ENCODE data around the gene HOXA9.

HOXA9 gene

GRCh38 chr7:27193335-27194001, 28.1 kb upstream of the HOXA9 start:
- H3K4me3 ChIP-seq (ENCODE audit: insufficient read depth, low read depth, low read length), result no peak overlapping the region
- 8 to 10% methylated on average over 29 of the region's 29 CpGs for WGBS, 2 experiments
- no peaks in the 10 kb centered on the region for H3K36me3 ChIP-seq (ENCODE audit: control insufficient read depth, insufficient read depth, low read length)
- H3K4me1 ChIP-seq (ENCODE audit: control insufficient read depth, insufficient read depth, low read length), result no peaks in the 10 kb centered on the region
- H3K27me3 ChIP-seq (ENCODE audit: control insufficient read depth, insufficient read depth, low read length, poor library complexity, severe bottlenecking), result peaks cover 100% of the 10 kb centered on the region
- no peak overlapping the region for H3K27ac ChIP-seq (ENCODE audit: insufficient read depth, low read depth, low read length, poor library complexity, severe bottlenecking)
- no peaks in the 10 kb centered on the region for H3K9me3 ChIP-seq (ENCODE audit: control insufficient read depth, low read length)

- Histone ChIP-seq H3K27ac (ENCODE audit: insufficient read depth, low read depth, low read length, poor library complexity, severe bottlenecking) (no peak overlapping the region), H3K4me3 (ENCODE audit: insufficient read depth, low read depth, low read length) (no peak overlapping the region), H3K36me3 (ENCODE audit: control insufficient read depth, insufficient read depth, low read length) (no peaks in the 10 kb centered on the region), H3K4me1 (ENCODE audit: control insufficient read depth, insufficient read depth, low read length) (no peaks in the 10 kb centered on the region), H3K9me3 (ENCODE audit: control insufficient read depth, low read length) (no peaks in the 10 kb centered on the region), H3K27me3 (ENCODE audit: control insufficient read depth, insufficient read depth, low read length, poor library complexity, severe bottlenecking) (peaks cover 100% of the 10 kb centered on the region)
- 3 to 4% methylated on average over 78 of the region's 78 CpGs for whole genome bisulfite sequencing, 2 experiments
These were observed 27.4 kb upstream of the HOXA9 start for GRCh38 chr7:27192546-27193334.

- Histone ChIP-seq H3K4me3 (ENCODE audit: insufficient read depth, low read depth, low read length) (no peak overlapping the region), H3K27ac (ENCODE audit: insufficient read depth, low read depth, low read length, poor library complexity, severe bottlenecking) (no peak overlapping the region), H3K36me3 (ENCODE audit: control insufficient read depth, insufficient read depth, low read length) (no peaks in the 10 kb centered on the region), H3K27me3 (ENCODE audit: control insufficient read depth, insufficient read depth, low read length, poor library complexity, severe bottlenecking) (peaks cover 100% of the 10 kb centered on the region), H3K4me1 (ENCODE audit: control insufficient read depth, insufficient read depth, low read length) (no peaks in the 10 kb centered on the region), H3K9me3 (ENCODE audit: control insufficient read depth, low read length) (no peaks in the 10 kb centered on the region)
- WGBS, 2 experiments, result 3 to 4% methylated on average over 42 of the region's 42 CpGs
These were observed 26.7 kb upstream of the HOXA9 start for GRCh38 chr7:27191833-27192545.

GRCh38 chr7:27191161-27191731, 25.9 kb upstream of the HOXA9 start:
- Histone ChIP-seq H3K9me3 (ENCODE audit: control insufficient read depth, low read length) (no peaks in the 10 kb centered on the region), H3K4me1 (ENCODE audit: control insufficient read depth, insufficient read depth, low read length) (no peaks in the 10 kb centered on the region), H3K27ac (ENCODE audit: insufficient read depth, low read depth, low read length, poor library complexity, severe bottlenecking) (no peak overlapping the region), H3K4me3 (ENCODE audit: insufficient read depth, low read depth, low read length) (no peak overlapping the region), H3K27me3 (ENCODE audit: control insufficient read depth, insufficient read depth, low read length, poor library complexity, severe bottlenecking) (peaks cover 100% of the 10 kb centered on the region), H3K36me3 (ENCODE audit: control insufficient read depth, insufficient read depth, low read length) (no peaks in the 10 kb centered on the region)
- 14 to 20% methylated on average over 15 of the region's 15 CpGs for WGBS, 2 experiments

GRCh38 chr7:27189997-27190748, 24.8 kb upstream of the HOXA9 start:
- WGBS, 2 experiments, result 39 to 45% methylated on average over 7 of the region's 7 CpGs
- no peak overlapping the region for H3K27ac ChIP-seq (ENCODE audit: insufficient read depth, low read depth, low read length, poor library complexity, severe bottlenecking)
- peaks cover 100% of the 10 kb centered on the region for H3K27me3 ChIP-seq (ENCODE audit: control insufficient read depth, insufficient read depth, low read length, poor library complexity, severe bottlenecking)
- no peaks in the 10 kb centered on the region for H3K9me3 ChIP-seq (ENCODE audit: control insufficient read depth, low read length)
- H3K4me3 ChIP-seq (ENCODE audit: insufficient read depth, low read depth, low read length), result no peak overlapping the region
- H3K4me1 ChIP-seq (ENCODE audit: control insufficient read depth, insufficient read depth, low read length), result no peaks in the 10 kb centered on the region
- no peaks in the 10 kb centered on the region for H3K36me3 ChIP-seq (ENCODE audit: control insufficient read depth, insufficient read depth, low read length)

- 5 to 6% methylated on average over 22 of the region's 22 CpGs for WGBS, 2 experiments
- no peak overlapping the region for H3K4me3 ChIP-seq (ENCODE audit: insufficient read depth, low read depth, low read length)
- H3K4me1 ChIP-seq (ENCODE audit: control insufficient read depth, insufficient read depth, low read length), result no peaks in the 10 kb centered on the region
- H3K9me3 ChIP-seq (ENCODE audit: control insufficient read depth, low read length), result no peaks in the 10 kb centered on the region
- peaks cover 100% of the 10 kb centered on the region for H3K27me3 ChIP-seq (ENCODE audit: control insufficient read depth, insufficient read depth, low read length, poor library complexity, severe bottlenecking)
- H3K27ac ChIP-seq (ENCODE audit: insufficient read depth, low read depth, low read length, poor library complexity, severe bottlenecking), result no peak overlapping the region
- H3K36me3 ChIP-seq (ENCODE audit: control insufficient read depth, insufficient read depth, low read length), result no peaks in the 10 kb centered on the region
These were observed 24.1 kb upstream of the HOXA9 start for GRCh38 chr7:27189295-27189996.

GRCh38 chr7:27188386-27189294, 23.3 kb upstream of the HOXA9 start:
- Histone ChIP-seq H3K4me3 (ENCODE audit: insufficient read depth, low read depth, low read length) (no peak overlapping the region), H3K36me3 (ENCODE audit: control insufficient read depth, insufficient read depth, low read length) (no peaks in the 10 kb centered on the region), H3K27ac (ENCODE audit: insufficient read depth, low read depth, low read length, poor library complexity, severe bottlenecking) (no peak overlapping the region), H3K27me3 (ENCODE audit: control insufficient read depth, insufficient read depth, low read length, poor library complexity, severe bottlenecking) (peaks cover 100% of the 10 kb centered on the region), H3K4me1 (ENCODE audit: control insufficient read depth, insufficient read depth, low read length) (no peaks in the 10 kb centered on the region), H3K9me3 (ENCODE audit: control insufficient read depth, low read length) (no peaks in the 10 kb centered on the region)
- 2 to 3% methylated on average over 49 of the region's 49 CpGs for WGBS, 2 experiments

GRCh38 chr7:27187475-27188385, 22.4 kb upstream of the HOXA9 start:
- Histone ChIP-seq H3K4me1 (ENCODE audit: control insufficient read depth, insufficient read depth, low read length) (no peaks in the 10 kb centered on the region), H3K27ac (ENCODE audit: insufficient read depth, low read depth, low read length, poor library complexity, severe bottlenecking) (no peak overlapping the region), H3K36me3 (ENCODE audit: control insufficient read depth, insufficient read depth, low read length) (no peaks in the 10 kb centered on the region), H3K27me3 (ENCODE audit: control insufficient read depth, insufficient read depth, low read length, poor library complexity, severe bottlenecking) (peaks cover 100% of the 10 kb centered on the region), H3K9me3 (ENCODE audit: control insufficient read depth, low read length) (no peaks in the 10 kb centered on the region), H3K4me3 (ENCODE audit: insufficient read depth, low read depth, low read length) (no peak overlapping the region)
- WGBS, 2 experiments, result 3 to 4% methylated on average over 46 of the region's 46 CpGs
